ENCODE measurements around the gene C16orf92. TPM values are rescaled to one million over a fixed set of nuclear protein-coding genes. Genes with fewer than 3 reads are reported as not detected.

Gene C16orf92
- total RNA-seq, 1 experiment from 2014 or later = not detected

DNA sequence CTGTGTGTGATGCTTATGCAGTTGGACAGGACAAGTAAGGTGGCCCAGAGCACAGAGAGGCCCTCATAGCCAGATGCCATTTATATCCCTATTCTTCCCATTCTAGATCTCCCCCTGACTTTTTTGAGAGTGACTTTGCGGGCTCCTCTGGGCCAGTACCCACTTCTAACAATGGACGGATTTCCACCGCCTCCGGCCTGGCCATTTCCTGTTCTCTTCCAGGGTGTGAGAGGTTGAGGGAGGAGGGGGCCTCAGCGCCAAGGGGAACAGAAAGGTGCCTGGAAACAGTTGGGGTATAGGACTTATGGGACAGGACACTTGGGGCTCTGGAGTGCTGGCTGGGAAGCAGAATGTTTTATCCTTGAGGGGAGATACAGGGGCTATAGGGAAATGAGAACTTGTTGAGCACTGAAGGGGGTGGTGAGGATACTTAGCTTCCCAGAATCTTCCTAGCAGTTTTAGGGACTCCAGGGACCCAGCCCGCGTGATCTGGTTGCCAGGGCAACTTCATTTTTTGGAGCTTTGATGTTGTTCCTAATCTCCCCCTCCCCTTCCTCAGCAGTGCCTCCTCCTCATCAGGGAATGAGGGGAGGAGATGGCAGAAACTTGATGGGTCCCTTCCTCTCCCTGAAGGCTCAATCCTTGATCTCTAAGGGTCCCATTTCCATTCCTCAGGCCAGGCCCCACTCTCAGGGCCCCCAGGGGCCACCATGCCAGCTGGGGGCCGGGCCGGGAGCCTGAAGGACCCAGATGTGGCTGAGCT is 45.8 kb upstream of the C16orf92 start:
- POLR2A ChIA-PET = no interaction called here
- ATAC-seq (no peak), DNase-seq (ENCODE audit: low spot score) (no peak)
- peaks cover 27% of the 10 kb centered on the region for H3K4me1 Mint-ChIP-seq
- peaks cover 12% of the 10 kb centered on the region for H3K27me3 Mint-ChIP-seq (ENCODE audit: low read depth)
- no peak overlapping the region for H3K4me3 Mint-ChIP-seq
- no peak overlapping the region for H3K27ac Mint-ChIP-seq
- no peak for TF ChIP-seq ZNF263 (CRISPR knock-in tag; IDR thresholded peaks at IDR 0.05; ENCODE audit: low read depth)
- TF ChIP-seq, protein P1, sequence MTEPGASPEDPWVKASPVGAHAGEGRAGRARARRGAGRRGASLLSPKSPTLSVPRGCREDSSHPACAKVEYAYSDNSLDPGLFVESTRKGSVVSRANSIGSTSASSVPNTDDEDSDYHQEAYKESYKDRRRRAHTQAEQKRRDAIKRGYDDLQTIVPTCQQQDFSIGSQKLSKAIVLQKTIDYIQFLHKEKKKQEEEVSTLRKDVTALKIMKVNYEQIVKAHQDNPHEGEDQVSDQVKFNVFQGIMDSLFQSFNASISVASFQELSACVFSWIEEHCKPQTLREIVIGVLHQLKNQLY (CRISPR knock-in tag; IDR thresholded peaks at IDR 0.05) = no peak
- TF ChIP-seq, protein P2, sequence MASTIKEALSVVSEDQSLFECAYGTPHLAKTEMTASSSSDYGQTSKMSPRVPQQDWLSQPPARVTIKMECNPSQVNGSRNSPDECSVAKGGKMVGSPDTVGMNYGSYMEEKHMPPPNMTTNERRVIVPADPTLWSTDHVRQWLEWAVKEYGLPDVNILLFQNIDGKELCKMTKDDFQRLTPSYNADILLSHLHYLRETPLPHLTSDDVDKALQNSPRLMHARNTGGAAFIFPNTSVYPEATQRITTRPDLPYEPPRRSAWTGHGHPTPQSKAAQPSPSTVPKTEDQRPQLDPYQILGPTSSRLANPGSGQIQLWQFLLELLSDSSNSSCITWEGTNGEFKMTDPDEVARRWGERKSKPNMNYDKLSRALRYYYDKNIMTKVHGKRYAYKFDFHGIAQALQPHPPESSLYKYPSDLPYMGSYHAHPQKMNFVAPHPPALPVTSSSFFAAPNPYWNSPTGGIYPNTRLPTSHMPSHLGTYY (CRISPR knock-in tag; IDR thresholded peaks at IDR 0.05) = no peak
- no peak for TF ChIP-seq TEAD1 (CRISPR knock-in tag; IDR thresholded peaks at IDR 0.05)
- no peak for TF ChIP-seq GABPB1 (CRISPR knock-in tag; IDR thresholded peaks at IDR 0.05)
- TF ChIP-seq ETV6 (CRISPR knock-in tag; IDR thresholded peaks at IDR 0.05) = no peak
- no peak for TF ChIP-seq SMAD4 (CRISPR knock-in tag; IDR thresholded peaks at IDR 0.05)
- TF ChIP-seq ESRRA (CRISPR knock-in tag; IDR thresholded peaks at IDR 0.05; ENCODE audit: borderline replicate concordance) = no peak
- no peak for TF ChIP-seq FOXP1 (CRISPR knock-in tag; IDR thresholded peaks at IDR 0.05; ENCODE audit: borderline replicate concordance)
- no peak for TF ChIP-seq SMAD3 (CRISPR knock-in tag; IDR thresholded peaks at IDR 0.05; ENCODE audit: borderline replicate concordance)
- no peak for TF ChIP-seq ZNF138 (CRISPR knock-in tag; conservative IDR thresholded peaks at IDR 0.05)
- H3K9me3 Mint-ChIP-seq = peaks cover 12% of the 10 kb centered on the region
- CTCF ChIA-PET = interaction anchor here (0.6 to 5.5 kb wide), 6 partner anchors 24 to 135 kb away, joined by 3 to 36 read pairs (median 4); partner anchors contain the start of gene TLCD3B
- peaks cover 44% of the 10 kb centered on the region for H3K36me3 Mint-ChIP-seq

DNA sequence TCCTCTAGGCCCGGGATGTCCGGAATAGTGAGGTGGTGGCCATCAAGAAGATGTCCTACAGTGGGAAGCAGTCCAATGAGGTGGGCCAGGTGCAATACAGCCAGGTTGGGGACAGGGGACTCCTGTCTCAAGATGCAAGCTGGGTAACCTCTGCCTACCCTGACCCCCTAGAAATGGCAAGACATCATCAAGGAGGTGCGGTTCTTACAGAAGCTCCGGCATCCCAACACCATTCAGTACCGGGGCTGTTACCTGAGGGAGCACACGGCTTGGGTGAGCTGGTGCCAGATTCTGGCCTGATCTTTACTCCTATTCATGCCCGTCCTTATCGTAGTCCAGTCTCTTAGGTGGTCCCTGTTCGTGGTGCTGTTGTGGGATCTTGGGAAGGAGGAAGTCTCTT is 44.9 kb upstream of the C16orf92 start:
- ATAC-seq (no peak), DNase-seq (ENCODE audit: low spot score) (no peak)
- Mint-ChIP-seq H3K4me3 (no peak overlapping the region), H3K4me1 (peaks cover 27% of the 10 kb centered on the region), H3K36me3 (peaks cover 42% of the 10 kb centered on the region), H3K27ac (no peak overlapping the region), H3K27me3 (ENCODE audit: low read depth) (peaks cover 4% of the 10 kb centered on the region), H3K9me3 (peaks cover 3% of the 10 kb centered on the region)
- no peak for TF ChIP-seq SMAD4 (CRISPR knock-in tag; IDR thresholded peaks at IDR 0.05)
- TF ChIP-seq, protein P3, sequence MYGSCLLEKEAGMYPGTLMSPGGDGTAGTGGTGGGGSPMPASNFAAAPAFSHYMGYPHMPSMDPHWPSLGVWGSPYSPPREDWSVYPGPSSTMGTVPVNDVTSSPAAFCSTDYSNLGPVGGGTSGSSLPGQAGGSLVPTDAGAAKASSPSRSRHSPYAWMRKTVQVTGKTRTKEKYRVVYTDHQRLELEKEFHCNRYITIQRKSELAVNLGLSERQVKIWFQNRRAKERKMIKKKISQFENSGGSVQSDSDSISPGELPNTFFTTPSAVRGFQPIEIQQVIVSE (CRISPR knock-in tag; IDR thresholded peaks at IDR 0.05; ENCODE audit: borderline replicate concordance) = no peak
- TF ChIP-seq NFATC4 (CRISPR knock-in tag; IDR thresholded peaks at IDR 0.05) = no peak
- no peak for TF ChIP-seq FOXP1 (CRISPR knock-in tag; IDR thresholded peaks at IDR 0.05; ENCODE audit: borderline replicate concordance)
- TF ChIP-seq NFE2L1 (CRISPR knock-in tag; IDR thresholded peaks at IDR 0.05) = no peak
- TF ChIP-seq FOXK1 (CRISPR knock-in tag; IDR thresholded peaks at IDR 0.05) = no peak
- ChIA-PET POLR2A (no interaction called here), CTCF (interaction anchor here (1.8 to 5.5 kb wide), 2 partner anchors 23 to 53 kb away, joined by 5 to 36 read pairs; partner anchors contain the start of gene TLCD3B)

DNA sequence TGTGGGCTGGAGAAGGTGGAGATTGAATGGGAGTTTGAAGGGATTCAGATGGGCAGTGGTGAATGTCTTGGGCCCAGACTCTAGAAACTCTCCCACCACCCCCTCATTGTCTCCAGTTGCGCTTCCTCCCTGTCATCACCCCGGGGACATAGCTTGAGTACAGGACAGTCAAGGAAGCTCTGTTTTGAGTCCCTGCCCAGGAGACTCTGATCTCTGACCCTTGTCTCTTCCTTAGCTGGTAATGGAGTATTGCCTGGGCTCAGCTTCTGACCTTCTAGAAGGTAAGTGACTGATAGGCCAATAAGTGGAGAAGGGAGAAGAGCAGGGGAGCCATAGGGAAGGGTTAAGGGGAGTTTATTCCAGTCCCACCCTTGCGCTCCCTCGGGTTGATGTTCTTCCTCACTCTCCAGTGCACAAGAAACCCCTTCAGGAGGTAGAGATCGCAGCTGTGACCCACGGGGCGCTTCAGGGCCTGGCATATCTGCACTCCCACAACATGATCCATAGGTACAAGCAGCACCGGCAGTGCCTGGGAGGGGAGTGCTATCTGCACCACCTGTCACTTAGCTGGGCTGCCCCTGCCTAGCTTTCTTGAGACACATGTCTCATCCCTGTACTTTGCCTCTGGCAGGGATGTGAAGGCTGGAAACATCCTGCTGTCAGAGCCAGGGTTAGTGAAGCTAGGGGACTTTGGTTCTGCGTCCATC is 44.3 kb upstream of the C16orf92 start:
- ATAC-seq (no peak), DNase-seq (ENCODE audit: low spot score) (no peak)
- H3K36me3 Mint-ChIP-seq = peaks cover 44% of the 10 kb centered on the region
- TF ChIP-seq, protein P4, sequence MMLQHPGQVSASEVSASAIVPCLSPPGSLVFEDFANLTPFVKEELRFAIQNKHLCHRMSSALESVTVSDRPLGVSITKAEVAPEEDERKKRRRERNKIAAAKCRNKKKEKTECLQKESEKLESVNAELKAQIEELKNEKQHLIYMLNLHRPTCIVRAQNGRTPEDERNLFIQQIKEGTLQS (CRISPR knock-in tag; conservative IDR thresholded peaks at IDR 0.05) = no peak
- H3K27ac Mint-ChIP-seq = no peak overlapping the region
- no peaks in the 10 kb centered on the region for H3K27me3 Mint-ChIP-seq (ENCODE audit: low read depth)
- no peak overlapping the region for H3K4me3 Mint-ChIP-seq
- H3K9me3 Mint-ChIP-seq = no peaks in the 10 kb centered on the region
- ChIA-PET CTCF (interaction anchor here (1.8 to 1.9 kb wide), 2 partner anchors 22 to 53 kb away, joined by 4 to 5 read pairs; partner anchors contain the start of gene TLCD3B), POLR2A (no interaction called here)
- H3K4me1 Mint-ChIP-seq = peaks cover 27% of the 10 kb centered on the region
